HFF-Myc (cell line): ENCODE measurements around the gene PMCH.

Source experiments
- DNase-seq: peaks from one replicate; pipeline ENCODE4 v3.0.0-alpha.2; 2011; ENCODE audit warnings: low read depth; ENCODE audit errors: extremely low read depth
- H3K4me3 ChIP-seq: replicated peaks from 2 replicates; pipeline ENCODE4 v1.5.1; 2011; ENCODE audit warnings: low read depth, mild to moderate bottlenecking, control low read depth, low read length
- TF ChIP-seq, protein P1 (sequence below): IDR thresholded peaks from 2 replicates; pipeline ENCODE4 v1.5.1; 2012; ENCODE audit warnings: mild to moderate bottlenecking, low read depth, low read length, control low read depth; ENCODE audit errors: missing control alignments

PMCH gene

DNA sequence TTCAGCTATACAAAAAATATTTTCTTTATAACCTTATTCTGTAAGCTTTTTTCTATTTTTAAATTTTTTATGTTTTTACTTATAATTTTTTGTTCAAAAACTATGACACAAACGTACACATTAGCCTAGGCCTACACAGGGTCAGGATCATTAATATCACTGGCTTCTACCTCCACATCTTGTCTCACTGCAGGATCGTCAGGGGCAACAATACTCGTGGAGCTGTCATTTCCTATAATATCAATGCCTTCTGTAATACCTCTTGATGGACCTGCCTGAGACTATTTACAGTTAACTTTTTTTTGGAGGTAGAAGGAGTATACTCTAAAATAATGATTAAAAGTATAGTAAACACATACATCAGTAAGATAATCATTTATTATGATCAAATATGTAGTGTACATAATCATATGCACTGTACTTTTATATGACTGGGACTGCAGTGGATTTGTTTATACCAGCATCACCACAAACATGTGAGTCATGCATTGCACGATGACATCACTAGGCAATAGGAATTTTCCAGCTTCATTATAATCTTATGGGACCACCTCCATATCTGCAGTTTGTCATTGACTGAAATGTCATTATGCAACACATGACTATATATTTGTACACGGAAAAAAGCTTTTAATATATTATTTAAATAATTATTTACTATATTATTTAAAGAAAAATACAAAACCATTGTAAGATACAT, 18.5 kb upstream of the PMCH start:
- H3K4me3 ChIP-seq: no peak overlapping the region
- DNase-seq: peak; percentile 36
- TF ChIP-seq, protein P1, sequence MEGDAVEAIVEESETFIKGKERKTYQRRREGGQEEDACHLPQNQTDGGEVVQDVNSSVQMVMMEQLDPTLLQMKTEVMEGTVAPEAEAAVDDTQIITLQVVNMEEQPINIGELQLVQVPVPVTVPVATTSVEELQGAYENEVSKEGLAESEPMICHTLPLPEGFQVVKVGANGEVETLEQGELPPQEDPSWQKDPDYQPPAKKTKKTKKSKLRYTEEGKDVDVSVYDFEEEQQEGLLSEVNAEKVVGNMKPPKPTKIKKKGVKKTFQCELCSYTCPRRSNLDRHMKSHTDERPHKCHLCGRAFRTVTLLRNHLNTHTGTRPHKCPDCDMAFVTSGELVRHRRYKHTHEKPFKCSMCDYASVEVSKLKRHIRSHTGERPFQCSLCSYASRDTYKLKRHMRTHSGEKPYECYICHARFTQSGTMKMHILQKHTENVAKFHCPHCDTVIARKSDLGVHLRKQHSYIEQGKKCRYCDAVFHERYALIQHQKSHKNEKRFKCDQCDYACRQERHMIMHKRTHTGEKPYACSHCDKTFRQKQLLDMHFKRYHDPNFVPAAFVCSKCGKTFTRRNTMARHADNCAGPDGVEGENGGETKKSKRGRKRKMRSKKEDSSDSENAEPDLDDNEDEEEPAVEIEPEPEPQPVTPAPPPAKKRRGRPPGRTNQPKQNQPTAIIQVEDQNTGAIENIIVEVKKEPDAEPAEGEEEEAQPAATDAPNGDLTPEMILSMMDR: no peak

DNA sequence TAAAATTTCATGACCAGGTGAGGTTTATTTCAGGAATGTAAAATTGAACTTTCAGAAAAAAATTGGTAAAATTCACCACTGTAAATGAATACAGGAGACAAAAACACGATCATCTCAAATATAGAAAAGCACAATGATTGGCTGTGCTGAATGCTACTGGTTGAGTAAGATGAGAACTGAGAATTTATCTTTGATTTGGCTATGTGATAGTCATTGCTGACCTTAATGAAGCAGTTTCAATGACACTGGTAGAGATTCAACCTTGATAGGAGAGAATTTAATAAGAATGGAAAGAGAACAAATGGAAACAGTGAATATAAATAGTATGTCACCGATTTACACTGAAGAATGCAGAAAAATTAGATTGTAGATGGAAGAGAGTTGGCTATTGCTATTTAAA, 6.4 kb upstream of the PMCH start:
- H3K4me3 ChIP-seq: no peak overlapping the region
- no peak for DNase-seq
- TF ChIP-seq, protein P1: no peak

DNA sequence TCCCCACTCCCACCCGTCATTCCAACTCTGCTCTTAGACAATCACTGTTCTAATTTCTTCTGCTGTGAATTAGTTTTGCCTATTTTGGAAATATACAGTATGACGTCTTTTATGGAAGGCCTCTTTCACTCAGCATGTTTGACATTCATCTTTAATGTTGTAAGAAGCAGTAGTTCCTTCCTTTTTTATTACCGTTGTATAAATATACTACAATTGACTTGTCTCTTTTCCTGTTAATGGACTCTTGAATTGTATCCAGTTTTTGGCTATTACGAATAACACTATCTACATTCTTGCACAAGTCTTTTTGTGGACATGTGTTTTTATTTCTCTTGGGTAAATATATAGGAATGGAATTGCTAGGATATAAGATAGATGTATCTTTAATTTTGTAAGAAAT, 4.9 kb upstream of the PMCH start:
- TF ChIP-seq, protein P1: no peak
- DNase-seq: no peak
- H3K4me3 ChIP-seq: no peak overlapping the region

DNA sequence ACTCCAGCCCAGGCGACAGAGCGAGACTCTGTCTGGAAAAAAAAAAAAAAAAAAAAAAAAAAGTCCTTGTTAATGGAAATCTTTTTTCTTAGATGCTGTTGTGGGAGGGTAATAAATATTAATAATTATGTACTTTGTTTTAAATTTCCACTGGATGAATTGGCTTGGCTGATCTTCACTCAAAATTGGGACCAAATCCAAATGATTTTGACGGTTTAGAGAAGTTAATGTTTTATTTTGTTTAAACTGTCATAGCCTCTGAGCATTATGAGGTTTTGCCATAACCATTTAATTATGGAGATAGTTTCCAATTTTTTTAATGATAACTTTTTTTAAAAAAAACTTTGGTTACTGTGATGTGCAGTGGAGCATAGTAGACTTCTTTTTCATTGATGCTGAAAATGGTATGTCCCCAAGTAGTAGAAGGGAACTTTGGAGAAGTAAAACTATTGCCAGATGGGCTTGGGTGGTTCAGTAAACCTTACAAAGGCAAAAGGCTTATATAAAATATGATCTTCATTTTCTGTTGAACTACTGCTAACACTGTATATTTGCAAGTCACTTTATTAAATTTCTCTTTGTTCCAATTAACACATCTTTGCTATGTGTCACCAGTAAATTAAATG, 3.9 kb upstream of the PMCH start:
- H3K4me3 ChIP-seq: no peak overlapping the region
- DNase-seq: no peak
- TF ChIP-seq, protein P1: no peak

DNA sequence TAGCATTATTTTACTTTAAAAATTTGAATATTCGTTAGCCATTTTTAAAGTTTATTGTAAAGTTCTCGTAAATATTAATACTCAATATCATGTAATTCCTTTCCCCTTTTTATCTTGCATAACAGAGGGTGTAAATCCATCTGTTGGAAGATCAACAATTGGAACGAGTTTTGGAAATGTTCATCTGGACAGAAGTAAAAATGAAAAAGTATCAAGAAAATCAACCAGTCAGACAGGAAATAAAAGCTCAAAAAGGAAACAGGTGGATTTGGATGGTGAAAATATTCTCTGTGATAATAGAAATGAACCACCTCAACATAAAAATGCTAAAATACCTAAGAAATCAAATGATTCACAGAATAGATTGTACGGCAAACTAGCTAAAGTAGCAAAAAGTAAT, 1.8 kb downstream of the PMCH start:
- TF ChIP-seq, protein P1: no peak
- no peak overlapping the region for H3K4me3 ChIP-seq
- no peak for DNase-seq

DNA sequence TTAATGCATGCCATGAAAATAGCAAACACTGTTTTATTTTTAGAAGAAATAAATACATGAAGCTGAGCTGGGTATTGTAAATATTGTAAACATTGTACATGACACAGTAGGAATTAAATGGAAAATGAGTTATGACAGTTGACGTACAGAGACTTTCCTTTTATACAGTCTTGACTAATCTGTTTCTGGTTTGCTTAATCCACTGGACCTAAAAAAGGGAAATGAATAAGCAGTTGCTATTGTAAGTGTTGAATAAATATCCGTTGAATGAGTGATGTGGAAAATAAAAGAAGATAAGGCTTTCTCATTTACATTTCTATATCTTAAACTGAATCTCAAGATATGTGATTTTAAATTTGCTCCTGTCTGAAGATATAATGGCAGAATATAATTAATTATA, 15.0 kb downstream of the PMCH start:
- H3K4me3 ChIP-seq: no peak overlapping the region
- DNase-seq: no peak
- TF ChIP-seq, protein P1: no peak
